Loucy (cell line): ENCODE data around the gene C1QTNF9.

Experiments
- H2AFZ ChIP-seq: fragments of 200-600 bp; sonication (generic); 2 replicates; pipeline ENCODE4 v1.6.0; 2016; ENCODE audit warnings: antibody characterized with exemption, mild to moderate bottlenecking, low read length, moderate library complexity
- H3F3A ChIP-seq: fragments of 200-600 bp; 2 replicates; pipeline ENCODE4 v1.6.0; 2016; ENCODE audit warnings: antibody characterized with exemption, low read depth, mild to moderate bottlenecking
- H3K27me3 ChIP-seq: fragments of 200-600 bp; sonication (generic); 2 replicates; pipeline ENCODE4 v1.6.1; 2014; ENCODE audit warnings: low read length, mild to moderate bottlenecking; ENCODE audit not compliant: insufficient read depth, poor library complexity, severe bottlenecking
- H3K36me3 ChIP-seq: fragments of 200-600 bp; sonication (generic); 2 replicates; pipeline ENCODE4 v1.6.1; 2016; ENCODE audit warnings: low read length; ENCODE audit not compliant: insufficient read depth
- H3K4me1 ChIP-seq: fragments of 200-600 bp; sonication (generic); 2 replicates; pipeline ENCODE4 v1.5.1; 2014; ENCODE audit warnings: low read length, mild to moderate bottlenecking; ENCODE audit not compliant: insufficient read depth, poor library complexity, severe bottlenecking
- H3K4me2 ChIP-seq: fragments of 200-600 bp; sonication (generic); 2 replicates; pipeline ENCODE4 v1.6.0; 2014; ENCODE audit warnings: antibody characterized with exemption, low read length, low read depth, mild to moderate bottlenecking; ENCODE audit not compliant: poor library complexity, severe bottlenecking
- H3K4me3 ChIP-seq: fragments of 200-600 bp; sonication (generic); 2 replicates; pipeline ENCODE4 v1.5.1; 2014; ENCODE audit warnings: low read length, mild to moderate bottlenecking, mixed read lengths; ENCODE audit not compliant: poor library complexity, severe bottlenecking
- H3K79me2 ChIP-seq: fragments of 200-600 bp; sonication (generic); 2 replicates; pipeline ENCODE4 v1.6.1; 2014; ENCODE audit warnings: low read length; ENCODE audit not compliant: insufficient read depth
- H3K9ac ChIP-seq: fragments of 200-600 bp; sonication (generic); 2 replicates; pipeline ENCODE4 v1.6.0; 2014; ENCODE audit warnings: mild to moderate bottlenecking, low read depth, low read length, moderate library complexity; ENCODE audit not compliant: poor library complexity, severe bottlenecking
- H3K9me2 ChIP-seq: fragments of 200-600 bp; sonication (generic); replicated peaks from 2 replicates; pipeline ENCODE4 v1.6.1; 2016; ENCODE audit warnings: low read depth, low read length, mixed read lengths
- H3K9me3 ChIP-seq: fragments of 200-600 bp; sonication (generic); 2 replicates; pipeline ENCODE4 v1.6.1; 2014; ENCODE audit warnings: mild to moderate bottlenecking, antibody characterized with exemption, low read length, low read depth; ENCODE audit not compliant: insufficient read depth
- H4K20me1 ChIP-seq: fragments of 200-600 bp; sonication (generic); 2 replicates; pipeline ENCODE4 v1.6.0; 2014; ENCODE audit warnings: antibody characterized with exemption, low read length, mild to moderate bottlenecking; ENCODE audit not compliant: insufficient read depth, poor library complexity, severe bottlenecking
- EZH2phosphoT487 ChIP-seq: fragments of 200-600 bp; IDR thresholded peaks from 2 replicates; pipeline ENCODE4 v1.6.1; 2018; ENCODE audit warnings: antibody characterized with exemption, mild to moderate bottlenecking, moderate library complexity, borderline replicate concordance
- TF ChIP-seq, protein P1 (sequence below): fragments of 200-600 bp; sonication (generic); conservative IDR thresholded peaks from 2 replicates; pipeline ENCODE4 v1.5.1; 2014; ENCODE audit warnings: mild to moderate bottlenecking, antibody characterized with exemption, low read length

The C1QTNF9 gene

DNA sequence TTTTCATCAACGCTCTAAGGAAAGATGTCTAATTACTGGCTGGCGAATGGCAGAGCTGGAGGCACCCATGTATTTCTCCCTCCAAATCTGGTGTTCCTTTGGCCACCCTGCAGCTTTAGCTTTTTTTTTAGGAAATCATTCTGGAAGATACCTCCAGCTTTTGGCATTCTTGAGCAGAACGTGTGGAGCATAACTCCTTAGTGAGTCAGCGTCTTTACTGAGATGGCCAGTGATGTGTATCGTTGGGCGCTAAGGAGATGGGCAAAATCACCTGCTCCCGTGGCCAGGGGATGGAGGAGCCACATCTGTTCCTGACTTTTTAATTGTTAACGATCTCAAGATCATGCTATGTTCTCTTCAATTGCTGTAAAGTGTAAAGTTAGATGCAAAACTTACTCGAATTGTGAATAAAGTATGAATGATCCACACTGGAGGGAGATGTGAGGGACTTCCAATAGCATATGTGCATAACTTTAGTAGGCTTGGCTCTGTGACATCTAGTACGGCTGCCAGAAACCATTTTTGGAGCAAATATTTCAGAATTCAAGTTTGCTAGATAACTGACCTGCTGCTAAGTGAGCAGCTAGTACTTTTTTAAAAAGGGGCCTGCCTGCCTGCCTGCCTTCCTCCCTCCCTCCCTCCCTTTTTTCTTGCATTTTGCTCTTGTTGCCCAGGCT is 24.4 kb upstream of the C1QTNF9 start:
- H2AFZ ChIP-seq: no peak overlapping the region
- H3K9me3 ChIP-seq: no peaks in the 10 kb centered on the region
- peaks cover 58% of the 10 kb centered on the region for H3K36me3 ChIP-seq
- TF ChIP-seq, protein P1, sequence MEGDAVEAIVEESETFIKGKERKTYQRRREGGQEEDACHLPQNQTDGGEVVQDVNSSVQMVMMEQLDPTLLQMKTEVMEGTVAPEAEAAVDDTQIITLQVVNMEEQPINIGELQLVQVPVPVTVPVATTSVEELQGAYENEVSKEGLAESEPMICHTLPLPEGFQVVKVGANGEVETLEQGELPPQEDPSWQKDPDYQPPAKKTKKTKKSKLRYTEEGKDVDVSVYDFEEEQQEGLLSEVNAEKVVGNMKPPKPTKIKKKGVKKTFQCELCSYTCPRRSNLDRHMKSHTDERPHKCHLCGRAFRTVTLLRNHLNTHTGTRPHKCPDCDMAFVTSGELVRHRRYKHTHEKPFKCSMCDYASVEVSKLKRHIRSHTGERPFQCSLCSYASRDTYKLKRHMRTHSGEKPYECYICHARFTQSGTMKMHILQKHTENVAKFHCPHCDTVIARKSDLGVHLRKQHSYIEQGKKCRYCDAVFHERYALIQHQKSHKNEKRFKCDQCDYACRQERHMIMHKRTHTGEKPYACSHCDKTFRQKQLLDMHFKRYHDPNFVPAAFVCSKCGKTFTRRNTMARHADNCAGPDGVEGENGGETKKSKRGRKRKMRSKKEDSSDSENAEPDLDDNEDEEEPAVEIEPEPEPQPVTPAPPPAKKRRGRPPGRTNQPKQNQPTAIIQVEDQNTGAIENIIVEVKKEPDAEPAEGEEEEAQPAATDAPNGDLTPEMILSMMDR: no peak
- TF ChIP-seq EZH2phosphoT487: no peak
- H3K9ac ChIP-seq: no peak overlapping the region
- no peaks in the 10 kb centered on the region for H3K9me2 ChIP-seq
- no peak overlapping the region for H3K4me2 ChIP-seq
- H3K79me2 ChIP-seq: no peaks in the 10 kb centered on the region
- no peaks in the 10 kb centered on the region for H3F3A ChIP-seq
- no peaks in the 10 kb centered on the region for H4K20me1 ChIP-seq
- H3K4me3 ChIP-seq: no peak overlapping the region
- H3K27me3 ChIP-seq: no peaks in the 10 kb centered on the region
- no peaks in the 10 kb centered on the region for H3K4me1 ChIP-seq

GRCh38 chr13:24286624-24287023 is 22.8 kb upstream of the C1QTNF9 start:
- H2AFZ ChIP-seq: no peak overlapping the region
- no peak overlapping the region for H3K9ac ChIP-seq
- no peaks in the 10 kb centered on the region for H3F3A ChIP-seq
- no peaks in the 10 kb centered on the region for H3K27me3 ChIP-seq
- no peaks in the 10 kb centered on the region for H4K20me1 ChIP-seq
- H3K4me3 ChIP-seq: no peak overlapping the region
- H3K9me2 ChIP-seq: no peaks in the 10 kb centered on the region
- H3K36me3 ChIP-seq: peaks cover 72% of the 10 kb centered on the region
- H3K79me2 ChIP-seq: no peaks in the 10 kb centered on the region
- H3K9me3 ChIP-seq: no peaks in the 10 kb centered on the region
- no peak overlapping the region for H3K4me2 ChIP-seq
- no peaks in the 10 kb centered on the region for H3K4me1 ChIP-seq
- TF ChIP-seq, protein P1: no peak
- no peak for TF ChIP-seq EZH2phosphoT487

- H3K9me2 ChIP-seq: no peaks in the 10 kb centered on the region
- no peaks in the 10 kb centered on the region for H3K9me3 ChIP-seq
- H2AFZ ChIP-seq: no peak overlapping the region
- H3K4me2 ChIP-seq: no peak overlapping the region
- H3K27me3 ChIP-seq: no peaks in the 10 kb centered on the region
- peaks cover 81% of the 10 kb centered on the region for H3K36me3 ChIP-seq
- H3K9ac ChIP-seq: no peak overlapping the region
- TF ChIP-seq, protein P1: no peak
- TF ChIP-seq EZH2phosphoT487: no peak
- no peak overlapping the region for H3K4me3 ChIP-seq
- H3F3A ChIP-seq: no peaks in the 10 kb centered on the region
- H3K79me2 ChIP-seq: no peaks in the 10 kb centered on the region
- H4K20me1 ChIP-seq: no peaks in the 10 kb centered on the region
- no peaks in the 10 kb centered on the region for H3K4me1 ChIP-seq
Observed at GRCh38 chr13:24287748-24288287, 21.6 kb upstream of the C1QTNF9 start.
